HG03432 (cell line): ENCODE data around the gene SDC1.
"Not testable (repeated sequence)": the region's sequence is repeated elsewhere in the genome, so short reads cannot be mapped to it uniquely, and the experiment has no call there.

Experiments
- ATAC-seq: cut with Tn5 transposase; IDR thresholded peaks from one replicate; pipeline ENCODE4 v1.9.1; 2021; ENCODE audit warnings: mild to moderate bottlenecking, moderate library complexity; ENCODE audit not compliant: unreplicated experiment

The SDC1 gene, protein sequence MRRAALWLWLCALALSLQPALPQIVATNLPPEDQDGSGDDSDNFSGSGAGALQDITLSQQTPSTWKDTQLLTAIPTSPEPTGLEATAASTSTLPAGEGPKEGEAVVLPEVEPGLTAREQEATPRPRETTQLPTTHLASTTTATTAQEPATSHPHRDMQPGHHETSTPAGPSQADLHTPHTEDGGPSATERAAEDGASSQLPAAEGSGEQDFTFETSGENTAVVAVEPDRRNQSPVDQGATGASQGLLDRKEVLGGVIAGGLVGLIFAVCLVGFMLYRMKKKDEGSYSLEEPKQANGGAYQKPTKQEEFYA

DNA sequence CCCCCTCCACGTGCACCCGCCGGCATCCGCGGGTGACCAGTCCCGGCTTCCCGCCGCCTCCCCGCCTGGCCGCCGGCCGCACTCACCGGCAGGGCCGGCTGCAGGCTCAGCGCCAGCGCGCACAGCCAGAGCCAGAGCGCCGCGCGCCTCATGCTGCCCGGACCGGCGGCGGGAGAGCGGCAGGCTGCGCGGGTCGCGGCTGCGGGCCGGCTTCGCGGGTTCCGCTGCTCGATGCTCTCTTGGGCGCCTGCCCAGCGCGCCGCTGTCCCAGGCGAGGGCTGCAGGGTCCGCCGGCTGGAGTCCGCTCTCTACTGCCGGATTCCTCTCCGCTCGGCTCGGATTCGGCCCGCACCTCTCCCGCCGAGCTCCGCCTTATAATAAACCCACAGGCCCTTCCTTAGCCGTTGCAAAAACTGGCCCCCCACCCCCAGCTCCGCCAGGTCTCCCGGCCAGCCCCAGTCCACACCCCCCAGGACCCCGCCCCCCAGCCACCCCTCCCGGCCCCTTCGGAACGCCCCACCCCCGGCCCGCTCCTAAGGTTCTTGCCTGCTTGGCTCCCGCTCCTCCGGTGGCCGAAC, at the start of gene SDC1:
TSS of gene SDC1 (minus strand) at position 415 of the 578 bp plus-strand sequence. CDS start at position 152, 263 bp downstream.
- ATAC-seq, result peak; percentile 20

DNA sequence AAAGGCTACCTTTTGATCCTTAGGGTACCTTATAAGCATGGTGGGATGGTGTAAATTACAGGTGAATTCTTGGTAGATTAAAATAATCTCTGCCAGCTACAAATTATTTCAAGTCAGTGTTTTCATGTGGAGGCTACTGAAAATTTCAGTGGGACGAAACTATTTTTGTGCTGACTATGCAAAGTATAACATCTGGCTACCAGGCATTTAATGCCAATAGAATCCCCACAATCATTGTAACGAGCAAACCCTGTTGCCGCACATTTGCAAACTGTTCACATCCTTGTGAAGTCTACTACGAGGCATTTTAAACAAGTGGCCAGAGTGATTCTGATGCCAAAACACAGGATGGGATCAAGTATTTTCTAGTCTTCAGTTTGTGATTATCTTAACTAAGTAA, 48.1 kb upstream of the SDC1 start:
- no peak for ATAC-seq

DNA sequence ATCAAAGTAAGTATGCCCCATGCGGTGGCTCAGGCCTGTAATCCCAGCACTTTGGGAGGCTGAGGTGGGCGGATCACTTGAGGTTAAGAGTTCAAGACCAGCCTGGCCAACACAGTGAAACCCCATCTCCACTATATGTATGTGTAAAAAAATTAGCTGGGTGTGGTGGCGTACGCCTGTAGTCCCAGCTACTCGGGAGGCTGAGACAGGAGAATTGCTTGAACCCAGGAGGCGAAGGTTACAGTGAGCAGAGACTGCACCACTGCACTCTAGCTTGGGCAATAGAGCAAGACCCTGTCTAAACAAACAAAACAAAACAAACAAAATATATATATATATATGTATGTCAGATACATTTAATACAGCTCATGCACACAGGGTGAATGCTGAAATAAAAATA, 43.4 kb upstream of the SDC1 start:
- ATAC-seq, result not testable (repeated sequence)

DNA sequence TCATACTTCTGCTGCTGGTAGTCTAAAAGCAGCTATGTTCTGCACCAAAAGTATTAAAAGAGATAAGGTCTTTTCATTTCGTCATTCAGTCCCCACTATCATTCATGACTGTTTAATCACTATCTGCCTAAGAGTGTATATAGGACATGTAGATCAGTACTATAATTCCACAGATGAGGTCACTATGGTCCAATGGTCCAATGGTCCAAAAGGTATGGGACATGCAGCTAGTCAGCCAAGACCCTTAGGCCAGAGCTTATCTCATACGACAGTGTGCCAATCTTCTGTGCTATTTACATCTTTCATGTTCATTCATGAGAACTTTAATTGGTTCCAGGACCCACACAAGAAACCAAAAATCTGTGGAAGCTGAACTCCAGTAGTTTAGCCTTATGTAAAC, 42.6 kb upstream of the SDC1 start:
- no peak for ATAC-seq

DNA sequence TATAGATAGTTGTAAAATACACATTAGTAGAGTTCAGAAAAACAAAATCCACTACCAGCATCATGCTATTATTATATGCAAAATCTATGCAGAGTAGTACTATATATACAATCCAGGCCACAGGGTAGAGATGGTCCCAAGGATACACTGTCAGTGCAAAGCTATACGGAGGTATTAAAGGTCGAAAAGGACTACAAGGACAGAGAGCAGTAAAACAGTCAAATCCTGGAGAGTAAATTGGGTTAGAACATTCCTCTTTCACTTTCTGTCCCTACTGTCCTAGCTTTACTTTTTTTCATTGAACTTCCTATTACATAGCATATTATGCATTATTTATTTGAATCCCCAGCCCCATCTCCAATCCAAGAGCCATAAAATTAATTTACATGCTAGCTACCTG, 39.7 kb upstream of the SDC1 start:
- no peak for ATAC-seq

DNA sequence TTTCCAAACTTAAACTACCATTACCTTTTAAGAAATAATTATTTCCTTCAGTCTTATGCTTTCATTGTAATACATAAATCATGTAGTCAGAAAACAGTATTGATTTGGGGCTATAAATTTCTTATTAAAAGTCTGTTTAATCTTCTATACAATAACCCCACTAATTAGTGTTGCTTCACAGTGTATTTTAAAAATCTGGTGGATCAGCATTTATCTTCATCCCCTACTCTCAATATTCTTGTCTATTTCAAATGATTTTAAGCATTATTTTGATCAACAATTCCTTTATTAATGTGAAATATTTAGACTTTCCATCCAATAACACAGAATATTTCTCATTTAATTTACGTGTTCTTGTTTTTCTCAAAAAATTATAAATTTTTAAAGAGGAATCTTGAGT, 32.5 kb upstream of the SDC1 start:
- no peak for ATAC-seq

DNA sequence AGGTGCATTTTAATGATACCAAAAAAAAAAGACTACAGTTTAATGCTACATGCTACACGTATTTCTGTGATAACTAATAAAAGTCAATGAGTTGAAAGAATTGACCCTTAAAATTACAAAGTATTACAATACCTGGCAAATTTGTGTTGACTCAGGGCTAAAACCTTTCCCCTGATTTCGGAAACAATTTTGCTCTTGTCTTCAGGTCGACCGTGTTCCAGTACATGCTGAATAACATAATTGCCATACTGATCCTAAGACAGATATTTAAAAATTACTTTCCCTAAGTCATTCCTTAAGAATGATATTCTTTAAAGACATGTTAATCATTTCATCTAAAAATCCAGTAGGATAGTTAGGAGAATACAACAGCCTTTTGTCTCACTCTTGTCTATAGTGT, 29.8 kb upstream of the SDC1 start:
- no peak for ATAC-seq

DNA sequence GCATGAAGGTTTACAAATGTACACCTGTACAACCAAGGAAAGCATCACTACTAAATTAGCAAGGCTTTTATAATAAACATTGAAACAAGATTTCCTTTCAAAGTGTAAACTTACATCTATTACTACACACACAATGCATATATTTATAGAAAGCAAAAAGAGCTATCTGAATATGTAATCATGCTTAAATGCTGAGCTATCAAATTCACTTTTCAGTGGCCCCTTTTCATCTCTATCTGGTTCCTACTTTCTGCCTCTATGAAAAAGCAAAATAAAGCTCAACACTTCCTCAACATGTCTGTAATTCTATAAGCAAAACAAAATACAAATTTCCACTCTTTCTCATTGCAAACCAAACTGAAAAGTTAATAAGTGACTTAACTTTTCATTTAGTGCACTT, 25.5 kb upstream of the SDC1 start:
- no peak for ATAC-seq

DNA sequence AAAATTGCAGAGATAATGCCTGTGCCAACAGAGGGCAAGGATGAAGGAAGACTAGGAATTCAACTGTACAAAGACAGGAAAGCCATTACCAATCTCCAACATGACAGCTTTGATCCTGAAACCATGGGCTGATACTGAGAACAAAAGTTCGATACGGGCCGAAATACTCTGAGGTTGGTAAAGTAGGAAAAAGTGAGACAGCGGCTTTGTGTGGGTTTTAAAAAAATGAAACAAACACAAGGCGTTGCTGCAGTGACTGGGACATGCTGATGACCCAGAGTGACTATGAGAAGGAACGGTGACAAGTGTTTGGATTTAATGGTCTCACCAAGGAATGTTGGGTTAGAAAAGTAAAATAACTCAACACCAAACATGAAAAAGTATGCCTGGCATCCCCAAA, 24.2 kb upstream of the SDC1 start:
- ATAC-seq, result no peak

DNA sequence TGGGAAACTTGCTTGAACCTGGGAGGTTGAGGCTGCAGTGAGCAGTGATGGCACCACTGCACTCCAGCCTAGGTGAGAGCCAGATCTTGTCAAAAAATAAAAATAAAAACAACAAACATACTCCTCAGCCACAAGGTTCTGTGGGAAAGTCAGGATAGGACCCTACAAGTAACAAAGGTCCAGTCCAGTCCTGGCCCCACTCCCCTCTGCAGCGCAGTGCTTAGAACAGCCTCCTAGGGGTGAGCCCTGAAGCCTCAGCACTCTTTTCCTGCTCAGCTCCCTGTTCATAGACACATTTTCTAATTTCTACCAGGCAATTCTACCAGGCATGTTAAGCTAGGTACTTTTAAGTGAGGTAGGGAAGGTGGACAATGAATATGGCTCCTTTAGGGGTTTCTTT, 22.2 kb upstream of the SDC1 start:
- no peak for ATAC-seq

DNA sequence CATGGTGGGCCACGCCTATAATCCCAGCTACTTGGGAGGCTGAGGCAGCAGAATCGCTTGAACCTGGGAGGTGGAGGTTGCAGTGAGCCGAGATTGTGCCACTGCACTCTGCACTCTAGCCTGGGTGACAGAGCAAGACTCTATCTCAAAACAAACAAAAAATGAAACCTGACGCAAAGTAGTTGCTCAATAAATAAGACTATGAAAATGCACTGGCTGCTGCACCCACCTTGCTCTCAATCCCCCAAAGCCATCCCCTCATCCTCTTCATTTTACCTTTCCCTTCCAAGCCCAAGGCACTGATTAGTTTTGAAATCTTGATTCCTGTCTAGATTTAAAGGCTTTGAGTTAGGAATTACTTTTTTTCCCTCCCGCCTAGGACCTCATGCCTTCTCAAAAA, 18.7 kb upstream of the SDC1 start:
- ATAC-seq, result not testable (repeated sequence)

DNA sequence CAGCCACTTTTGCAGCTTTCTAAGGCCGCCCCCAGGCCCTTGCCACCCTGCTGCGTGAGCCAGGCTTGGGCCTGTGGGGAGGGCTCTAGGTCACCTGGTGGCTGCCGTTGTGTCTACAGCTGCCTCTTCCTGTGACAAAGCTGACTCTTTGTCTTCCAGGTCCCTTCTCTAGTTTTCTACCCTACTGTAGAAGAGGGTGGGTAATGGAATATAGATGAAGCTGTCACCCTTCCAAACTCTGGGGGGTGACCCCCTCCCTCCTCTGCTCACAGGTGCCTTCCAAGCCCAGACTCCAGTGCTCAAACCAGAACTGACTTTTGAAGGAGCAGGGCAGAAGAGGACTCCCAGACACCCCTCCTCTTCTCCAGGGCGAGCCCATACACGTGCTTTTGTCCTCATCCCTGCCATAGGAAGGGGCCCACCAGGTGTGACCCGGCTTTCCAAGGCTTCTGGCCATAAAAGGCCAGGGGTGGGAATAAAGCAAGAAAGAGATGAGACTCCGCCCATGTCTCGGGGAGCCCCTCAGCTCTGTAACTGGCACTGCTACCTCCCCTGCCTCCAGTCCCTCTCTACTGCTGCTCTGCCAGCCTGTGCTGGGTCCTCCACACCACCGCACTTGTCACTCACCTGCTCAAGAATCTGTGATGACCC, 17.9 kb upstream of the SDC1 start:
- no peak for ATAC-seq

DNA sequence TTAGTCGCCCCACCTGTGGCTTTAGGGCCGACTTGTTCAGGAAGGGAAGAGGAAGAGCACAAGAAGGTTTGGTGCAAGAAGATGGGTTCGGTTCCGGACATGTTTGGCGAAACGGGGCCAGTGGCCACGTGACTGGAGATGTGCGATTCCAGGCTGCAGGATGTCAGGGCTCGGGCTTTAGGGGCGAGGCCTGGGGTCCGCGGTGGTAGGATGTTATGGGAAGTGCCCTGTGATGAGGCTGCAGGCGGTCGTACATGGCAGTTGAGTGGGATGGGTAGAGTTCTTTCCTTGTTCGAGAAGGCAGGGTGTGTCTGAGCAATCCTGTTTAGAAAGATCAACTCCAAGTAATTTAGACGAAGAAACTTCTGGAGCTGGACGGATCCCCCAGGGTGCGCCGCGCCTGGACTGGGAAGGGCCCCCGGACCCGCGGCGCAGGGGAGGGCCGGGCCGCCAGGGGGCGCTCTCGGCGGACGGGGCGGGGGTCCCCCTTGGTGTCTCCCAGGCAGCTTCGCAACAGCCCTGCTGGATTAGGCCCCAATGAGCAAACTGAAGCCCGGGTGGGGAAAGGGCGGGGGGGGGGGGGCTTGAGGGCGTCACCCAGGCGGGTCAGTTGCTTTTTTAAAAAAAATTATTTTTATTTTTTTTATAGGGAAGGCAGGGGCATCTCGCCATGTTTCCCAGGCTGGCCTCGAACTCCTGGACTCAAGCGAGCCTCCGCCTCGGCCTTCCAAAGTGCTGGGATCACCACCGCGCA, 17.2 kb upstream of the SDC1 start:
- ATAC-seq, result no peak

DNA sequence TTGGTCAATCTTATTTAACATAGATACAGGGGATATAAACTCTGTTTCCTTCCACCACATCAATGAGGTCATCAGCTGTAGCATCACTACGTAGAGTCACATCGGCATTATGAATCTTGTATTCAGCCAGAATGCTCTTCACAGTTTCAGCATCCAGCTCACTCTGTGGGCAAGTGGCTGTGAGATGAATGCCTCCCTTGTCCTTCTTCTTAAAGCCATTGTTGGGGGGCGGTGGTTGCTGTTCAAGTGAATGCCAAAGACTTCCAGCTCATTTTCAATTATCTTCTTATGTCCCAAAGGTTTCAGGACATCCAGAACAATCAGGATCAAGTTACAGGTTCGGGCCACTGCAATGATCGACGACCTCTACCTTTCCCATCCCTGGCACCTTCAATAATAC, 15.4 kb upstream of the SDC1 start:
- ATAC-seq, result not testable (repeated sequence)

DNA sequence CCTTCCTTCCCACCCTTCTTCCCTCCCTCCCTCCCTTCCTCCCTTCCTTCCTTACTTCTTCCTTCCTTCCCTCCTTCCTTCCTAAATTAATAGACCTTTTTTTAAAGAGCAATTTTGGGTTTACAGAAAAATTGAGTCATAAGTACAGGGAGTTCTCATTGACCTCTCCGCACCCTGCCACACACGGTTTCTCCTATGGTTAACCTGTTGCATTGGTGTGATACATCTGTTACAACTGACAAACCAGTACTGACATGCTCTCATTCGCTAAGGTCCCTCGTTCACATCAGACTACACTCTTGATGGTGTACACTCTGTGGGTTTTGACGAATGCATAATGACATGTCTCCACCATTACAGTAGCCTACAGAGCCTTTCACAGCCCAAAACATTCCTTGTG, 11.6 kb upstream of the SDC1 start:
- ATAC-seq, result no peak

DNA sequence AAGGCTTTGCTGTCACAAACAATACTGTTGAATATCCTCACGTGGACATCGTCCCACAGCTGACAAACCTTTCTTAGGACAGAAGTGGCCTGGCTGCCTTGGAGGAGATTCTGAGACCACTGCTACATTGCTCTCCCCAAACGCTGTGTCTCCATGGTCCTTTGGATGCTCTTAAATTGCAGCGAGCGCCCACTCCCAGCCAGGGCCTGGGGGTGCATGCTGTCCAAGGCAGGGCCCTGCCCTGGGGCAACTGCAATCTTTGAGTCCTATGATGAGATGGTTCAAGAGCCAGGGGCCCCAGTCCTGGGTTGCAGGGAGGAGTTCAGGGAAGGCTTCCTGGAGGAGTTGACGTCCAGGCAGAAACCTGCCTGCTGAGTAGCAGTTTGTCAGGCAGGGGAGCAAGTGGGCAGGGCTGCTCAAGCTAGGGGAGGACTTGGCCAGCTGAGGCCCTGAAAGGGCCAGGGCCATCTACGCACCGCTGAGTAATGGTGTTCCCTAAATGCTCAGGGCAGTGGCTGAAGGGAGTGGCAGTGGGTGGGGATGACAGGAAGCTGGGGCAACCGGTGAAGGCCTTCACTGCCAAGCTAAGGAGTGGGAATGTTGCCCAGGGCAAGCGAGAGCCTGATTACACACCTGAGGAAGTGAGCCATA, 10.8 kb upstream of the SDC1 start:
- no peak for ATAC-seq

DNA sequence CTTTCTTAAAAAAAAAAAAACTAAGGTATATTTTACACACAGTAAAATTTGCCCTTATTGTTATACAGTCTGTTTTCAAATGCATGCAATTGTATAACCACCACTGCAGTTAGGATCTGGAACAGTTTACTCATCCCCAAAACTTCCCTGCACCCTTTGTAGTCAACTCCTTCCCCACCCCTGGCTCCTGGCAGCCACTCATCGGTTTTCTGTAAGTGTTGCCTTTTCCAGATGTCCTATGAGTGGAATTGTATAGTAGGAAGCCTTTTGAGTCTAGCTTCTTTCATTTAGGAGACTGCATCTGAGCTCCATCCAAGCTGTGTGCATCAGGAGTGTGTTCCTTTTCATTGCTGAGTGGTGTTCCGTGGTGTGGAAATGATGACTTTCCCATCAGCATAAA, 9.7 kb upstream of the SDC1 start:
- ATAC-seq, result not testable (repeated sequence)

DNA sequence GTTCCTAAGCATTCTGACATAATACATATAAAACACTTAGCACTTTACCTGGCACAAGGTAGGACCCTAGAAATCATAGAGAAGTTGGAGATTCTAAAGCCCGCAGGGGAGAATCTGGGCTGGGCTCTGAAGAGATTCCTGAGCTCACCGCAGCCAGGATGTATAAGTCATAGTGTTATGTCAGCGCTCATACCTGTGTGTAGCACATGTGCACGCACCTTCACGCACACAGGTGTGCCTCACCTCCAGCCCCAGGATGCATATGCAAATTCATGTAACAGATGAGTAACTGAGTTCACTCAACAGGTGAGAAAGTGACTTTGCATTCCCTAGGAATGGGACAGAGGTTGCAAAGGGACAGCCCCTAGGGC, 7.9 kb upstream of the SDC1 start:
- ATAC-seq, result no peak

DNA sequence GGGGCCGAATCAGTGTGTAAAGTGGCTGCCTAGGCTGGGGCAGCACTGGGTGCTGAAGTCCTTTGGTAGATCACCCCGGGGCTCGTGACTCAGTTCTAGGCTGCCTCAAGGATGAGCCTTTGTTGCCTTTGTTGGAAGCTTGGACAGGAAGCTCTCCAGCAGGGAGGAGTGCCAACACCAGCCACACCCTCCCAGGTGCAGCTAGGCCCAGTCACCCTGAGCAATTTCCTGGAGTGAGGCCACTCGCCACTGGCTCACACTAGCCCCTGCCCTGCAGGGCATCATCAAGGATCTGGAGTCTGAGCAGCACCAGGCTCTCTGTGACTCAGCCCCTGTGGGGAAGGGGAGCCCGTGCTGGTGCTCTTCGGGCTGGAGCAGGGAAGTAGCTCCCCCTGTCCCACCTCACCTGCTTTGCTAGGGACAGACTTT, 6.7 kb upstream of the SDC1 start:
- ATAC-seq, result no peak

DNA sequence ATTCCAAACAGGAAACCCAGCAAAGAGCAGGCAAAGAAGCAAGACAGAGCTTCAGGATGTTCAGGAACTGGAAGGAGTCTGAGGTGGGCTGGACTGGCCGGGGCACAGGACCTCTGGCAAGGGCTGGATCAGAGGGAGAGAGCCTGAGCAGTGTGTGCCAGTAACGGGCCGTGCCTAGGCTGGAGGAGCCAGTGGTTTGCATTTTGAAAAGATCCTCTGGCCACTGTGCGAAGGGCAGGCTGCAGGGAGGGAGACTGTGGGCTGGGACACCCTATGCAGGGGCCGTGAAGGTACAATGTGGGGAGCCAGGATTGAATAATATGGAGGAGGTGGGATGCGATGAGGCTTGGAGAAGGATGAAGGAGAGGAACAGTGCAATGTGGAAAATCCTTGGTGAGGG, 6.2 kb upstream of the SDC1 start:
- ATAC-seq, result no peak

DNA sequence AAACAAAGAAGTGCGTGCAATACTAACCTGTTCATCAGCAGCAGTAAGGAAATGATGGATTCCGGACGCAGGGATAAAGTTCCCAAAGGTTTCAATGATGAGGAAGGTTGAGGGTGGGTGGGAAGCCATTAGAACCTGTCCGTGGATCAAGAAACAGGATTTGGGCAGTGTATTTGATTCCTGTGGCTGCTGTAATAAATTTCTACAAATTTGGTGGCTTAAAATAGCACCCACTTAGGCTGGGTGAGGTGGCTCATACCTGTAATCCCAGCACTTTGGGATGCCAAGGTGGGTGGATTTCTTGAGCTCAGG, 5.1 kb upstream of the SDC1 start:
- ATAC-seq, result no peak
